GM12872 (cell line): ENCODE data around the gene RPL35A.

Experiments used
- CTCF ChIP-seq: IDR thresholded peaks from 3 replicates; pipeline ENCODE4 v1.5.1; 2011; ENCODE audit warnings: low read depth, mild to moderate bottlenecking, low read length, moderate library complexity; ENCODE audit not compliant: insufficient read depth

Gene RPL35A

GRCh38 chr3:197956626-197956988, 6.6 kb downstream of the RPL35A start:
- TF ChIP-seq CTCF, result no peak

GRCh38 chr3:197957790-197958133, 7.8 kb downstream of the RPL35A start:
- TF ChIP-seq CTCF, result no peak

- no peak for TF ChIP-seq CTCF
These were observed 8.4 kb downstream of the RPL35A start for GRCh38 chr3:197958346-197958745.

GRCh38 chr3:197959500-197959890, 9.5 kb downstream of the RPL35A start:
- no peak for TF ChIP-seq CTCF

- no peak for TF ChIP-seq CTCF
These were observed 10.1 kb downstream of the RPL35A start, which contains the start of gene LMLN for GRCh38 chr3:197959891-197960693. LMLN (plus strand) TSS chr3:197960217; CDS start chr3:197960246, 29 bp downstream.

GRCh38 chr3:197960694-197961581, 10.9 kb downstream of the RPL35A start:
- no peak for TF ChIP-seq CTCF

- no peak for TF ChIP-seq CTCF
These were observed 11.6 kb downstream of the RPL35A start for GRCh38 chr3:197961582-197961945.
